GM19372 (cell line): ENCODE measurements around the gene TRIM29.

Source experiments
- ATAC-seq: cut with Tn5 transposase; IDR thresholded peaks from one replicate; pipeline ENCODE4 v1.9.1; 2021; ENCODE audit warnings: mild to moderate bottlenecking, low read depth, moderate library complexity; ENCODE audit not compliant: unreplicated experiment

Gene TRIM29

DNA sequence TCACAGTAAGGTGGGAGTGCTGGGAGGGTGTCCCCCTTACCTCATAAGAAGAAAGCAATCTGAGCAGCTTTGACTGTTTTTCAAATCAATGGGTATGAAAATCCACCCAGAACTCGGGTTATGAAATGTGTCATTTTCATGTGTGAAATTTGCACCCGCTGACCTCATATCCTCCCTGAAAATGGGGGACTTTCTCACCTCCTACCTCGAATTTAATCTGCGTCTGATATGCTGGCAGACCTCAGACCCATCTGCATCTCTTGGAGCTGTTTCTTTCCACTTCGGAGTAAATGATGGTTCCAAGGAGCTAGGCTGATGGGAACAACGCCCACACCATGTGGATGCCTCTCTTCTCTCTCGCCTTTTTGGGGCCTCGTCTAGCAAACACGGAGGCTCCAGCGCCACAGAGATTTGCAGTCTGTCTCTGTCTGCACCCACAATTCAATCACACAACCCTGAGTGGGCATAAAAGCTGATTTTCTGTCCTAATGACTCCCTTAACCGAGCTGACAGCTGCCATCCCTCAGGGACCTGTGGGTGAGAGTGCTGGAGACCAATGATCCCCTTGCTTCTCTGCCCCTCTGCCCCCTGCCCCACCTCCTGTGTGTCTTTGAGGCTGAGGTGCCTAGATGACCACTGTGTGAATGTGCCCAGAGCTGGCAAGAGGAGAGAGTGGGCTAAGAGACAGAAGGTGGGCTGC lies 71.0 kb downstream of the TRIM29 start:
- no peak for ATAC-seq

DNA sequence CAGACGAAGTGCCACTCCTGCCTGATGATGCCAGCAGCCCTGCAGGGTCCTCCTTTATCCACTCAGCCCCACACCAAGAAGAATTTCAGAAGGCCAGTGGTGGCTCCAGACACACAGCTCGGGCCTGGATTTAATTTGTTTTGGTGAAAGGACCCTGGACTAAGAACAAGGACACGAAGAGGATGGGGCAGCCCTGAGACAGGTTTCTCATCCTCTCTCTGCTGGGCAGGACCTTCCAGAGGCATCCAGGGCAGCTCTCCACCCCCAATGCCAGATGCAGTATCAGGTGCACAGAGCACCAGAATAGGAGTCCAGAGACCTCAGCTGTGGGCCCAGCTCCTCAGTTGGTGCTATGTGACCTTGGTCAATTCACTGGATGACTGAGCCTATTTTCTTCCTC lies 72.0 kb downstream of the TRIM29 start:
- no peak for ATAC-seq

DNA sequence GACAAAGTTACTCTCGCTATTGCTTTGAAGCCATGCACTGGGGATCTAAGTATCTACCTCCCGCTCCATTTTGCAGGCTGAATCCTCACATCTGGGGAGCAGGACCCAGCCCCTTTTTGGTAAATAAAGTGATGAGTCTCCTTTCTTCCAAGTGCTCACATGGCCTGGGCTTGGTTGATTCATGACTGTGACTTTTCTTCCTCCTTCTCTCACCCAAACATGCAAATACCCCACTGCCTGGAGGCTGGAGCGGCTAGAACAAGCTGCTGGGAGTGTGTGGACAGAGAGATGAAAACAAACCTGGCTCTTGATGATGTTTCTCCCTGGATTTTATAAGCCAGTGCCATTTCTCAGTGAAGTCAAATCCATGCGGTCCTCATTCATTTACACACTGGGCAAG lies 72.7 kb downstream of the TRIM29 start:
- ATAC-seq: no peak

DNA sequence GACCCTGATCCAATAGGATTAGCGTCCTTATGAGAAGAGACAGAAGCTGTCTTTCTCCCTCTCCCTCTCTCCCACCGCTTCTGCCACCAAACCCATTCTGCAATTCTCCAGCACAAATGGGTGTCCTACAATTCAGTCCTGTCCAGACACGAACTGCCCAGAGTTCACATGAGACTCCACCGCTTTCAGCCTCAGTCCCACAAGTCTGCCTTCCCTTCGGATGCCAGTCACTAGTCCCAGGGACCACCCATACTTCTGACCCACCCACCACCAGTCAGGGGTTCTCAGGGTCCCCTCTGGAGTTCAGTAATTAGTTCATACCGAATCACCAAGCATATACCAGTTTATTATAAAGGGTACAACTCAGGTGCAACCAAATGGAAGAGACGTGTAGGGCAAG lies 73.6 kb downstream of the TRIM29 start:
- no peak for ATAC-seq

DNA sequence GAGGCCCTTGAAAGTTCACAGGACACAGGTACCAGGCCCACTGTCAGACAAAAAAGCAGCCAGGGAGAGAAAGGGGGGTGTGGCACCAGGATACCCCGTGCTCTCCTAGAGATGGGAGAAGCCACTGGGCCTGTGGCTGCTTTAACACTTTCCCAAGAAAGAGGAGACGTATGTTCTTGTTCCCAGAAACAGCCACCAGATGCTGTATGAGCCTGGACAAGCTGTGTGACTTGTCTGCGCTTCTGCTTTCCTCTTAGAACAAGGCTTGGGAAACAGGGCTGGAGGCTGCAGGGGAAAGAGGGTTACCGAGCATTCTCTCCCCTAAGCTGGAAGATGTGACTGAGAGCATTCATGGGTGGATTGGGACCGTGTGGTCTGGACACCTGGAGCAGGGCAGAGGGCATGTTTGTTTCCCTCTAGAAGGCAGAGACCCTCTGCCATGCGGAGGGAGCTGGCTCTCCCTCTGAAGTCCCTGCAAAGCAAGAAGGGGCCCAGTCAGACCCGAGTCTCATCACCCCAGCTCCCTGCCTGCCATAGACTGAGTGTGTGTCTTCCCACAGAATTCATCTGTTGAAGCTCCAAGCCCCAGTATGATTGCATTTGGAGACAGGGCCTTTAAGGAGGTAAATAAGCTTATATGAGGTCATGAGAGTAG lies 74.1 kb downstream of the TRIM29 start:
- no peak for ATAC-seq

DNA sequence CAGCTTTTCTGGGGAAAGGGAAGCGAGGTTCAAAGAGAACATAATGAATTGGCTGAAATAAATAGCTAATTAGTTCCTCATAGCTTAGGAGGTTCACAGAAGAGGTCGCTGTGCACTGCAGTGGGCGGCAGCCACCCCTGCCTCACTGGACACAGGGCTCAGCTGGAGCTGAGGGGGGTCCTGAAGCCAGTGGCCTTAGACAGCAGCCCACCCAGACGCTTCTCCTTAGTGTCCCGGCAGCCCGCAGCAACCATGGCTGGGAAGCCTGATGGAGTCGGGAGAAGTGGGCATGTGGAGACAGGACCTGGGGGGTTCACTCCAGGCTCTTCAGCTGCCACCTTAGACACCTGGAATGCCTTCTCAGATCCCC lies 75.4 kb downstream of the TRIM29 start:
- ATAC-seq: no peak

DNA sequence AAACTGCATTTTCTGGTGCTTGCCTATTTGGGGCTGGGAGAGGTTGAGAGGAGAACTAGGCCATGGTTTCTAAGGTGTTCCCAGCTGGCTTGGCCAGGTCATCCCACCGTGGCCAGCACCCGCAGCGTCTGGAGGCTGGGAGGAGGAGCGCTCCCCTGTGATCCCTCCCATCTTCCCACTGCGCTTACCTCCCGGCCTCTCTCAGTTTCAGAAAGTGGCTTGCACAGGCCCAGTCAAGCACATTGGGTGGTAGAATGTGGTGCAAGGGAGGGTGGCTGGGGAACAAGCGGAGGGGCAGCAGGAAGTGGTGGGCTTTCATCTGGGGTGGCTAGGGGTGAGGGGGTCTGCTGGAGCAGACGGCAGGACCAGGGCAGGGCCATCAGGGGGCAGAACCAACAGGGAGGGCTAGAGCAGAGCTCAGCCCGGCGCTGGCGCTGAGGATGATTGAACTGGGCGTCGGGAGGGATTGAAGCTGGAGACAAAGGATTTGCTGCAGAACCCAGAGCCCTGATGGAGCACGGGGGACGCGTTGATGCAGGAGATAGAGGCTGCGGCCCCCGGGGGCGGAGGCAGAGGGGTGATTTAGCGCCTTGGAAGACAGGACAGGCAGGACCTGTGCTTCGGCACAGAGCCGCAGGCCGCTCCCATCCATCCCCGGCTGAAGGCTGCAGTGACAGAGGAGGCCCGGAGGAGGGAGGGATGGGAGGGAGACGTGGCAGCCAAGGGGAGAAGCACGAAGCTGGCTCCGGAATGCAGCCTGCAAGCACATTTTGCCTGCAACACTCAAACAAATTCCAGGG lies 76.0 kb downstream of the TRIM29 start:
- ATAC-seq: no peak
